ENCODE results near the gene OR8G1.
A peak's percentile ranks its signal among the peaks of the same experiment; 100 is the strongest.

Gene OR8G1

GRCh38 chr11:124277804-124278203 lies 36.9 kb downstream of the OR8G1 start:
- DNase-seq (ENCODE audit: low read depth in 2 of 2): no peak
- H3K4me3 ChIP-seq (replicated peaks in 1 of 2; ENCODE audit: low read depth in 2 of 2, low read length in 2 of 2): no peak overlapping the region
- peak; percentile 7 for TF ChIP-seq CTCF (IDR thresholded peaks at IDR 0.05; ENCODE audit: low read depth, low read length)

DNA sequence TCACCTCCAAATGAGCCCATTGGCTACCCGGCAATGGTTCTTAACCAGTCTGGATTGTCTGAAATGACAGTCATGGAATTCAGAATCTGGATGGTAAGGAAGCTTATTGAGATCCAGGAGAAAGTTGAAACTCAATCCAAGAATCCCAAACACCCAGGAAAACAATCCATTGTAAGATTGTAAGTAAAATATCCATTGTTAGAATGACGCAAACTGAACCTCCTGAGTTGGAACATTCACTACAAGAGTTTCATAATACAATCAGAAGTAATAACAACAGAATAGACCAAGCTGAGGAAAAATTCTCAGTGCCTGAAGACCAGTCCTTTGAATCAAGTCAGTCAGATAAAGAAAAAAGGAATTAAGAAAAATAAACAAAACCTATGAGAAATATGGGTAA lies 37.4 kb downstream of the OR8G1 start:
- no peak for TF ChIP-seq CTCF (IDR thresholded peaks at IDR 0.05; ENCODE audit: low read depth, low read length)
- no peak overlapping the region for H3K4me3 ChIP-seq (replicated peaks in 1 of 2; ENCODE audit: low read depth in 2 of 2, low read length in 2 of 2)
- DNase-seq (ENCODE audit: low read depth in 2 of 2): peak; percentile 15 to 85

GRCh38 chr11:124285610-124286344 lies 44.9 kb downstream of the OR8G1 start:
- no peak for TF ChIP-seq CTCF (IDR thresholded peaks at IDR 0.05; ENCODE audit: low read depth, low read length)

DNA sequence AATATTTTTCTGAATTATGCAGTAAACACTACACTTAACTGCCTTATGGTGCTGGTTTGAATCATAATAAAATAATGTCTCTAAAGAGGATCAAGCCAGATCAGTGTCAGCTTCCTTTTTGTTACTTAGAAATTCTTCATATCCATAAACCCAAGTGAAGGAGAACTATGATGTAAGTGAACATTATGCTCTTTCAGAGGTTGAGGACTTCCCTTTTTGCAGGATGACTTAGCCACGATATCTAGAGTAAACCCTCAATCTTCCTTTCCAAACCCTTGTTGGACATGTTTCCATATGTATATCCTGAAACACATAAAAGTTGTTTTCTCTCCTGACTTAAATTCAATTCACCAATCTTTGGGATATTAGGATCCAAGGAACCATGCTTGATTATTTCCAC lies 53.8 kb downstream of the OR8G1 start:
- no peak overlapping the region for H3K4me3 ChIP-seq (replicated peaks in 1 of 2; ENCODE audit: low read depth in 2 of 2, low read length in 2 of 2)
- no peak for DNase-seq (ENCODE audit: low read depth in 2 of 2)
- no peak for TF ChIP-seq CTCF (IDR thresholded peaks at IDR 0.05; ENCODE audit: low read depth, low read length)

More at GRCh38 chr11:124285610-124286344, 44.9 kb downstream of the OR8G1 start:
- H3K4me3 ChIP-seq (replicated peaks in 1 of 2; ENCODE audit: low read depth in 2 of 2, low read length in 2 of 2): no peak overlapping the region
- peak; percentile 75 to 98 for DNase-seq (ENCODE audit: low read depth in 2 of 2)

GRCh38 chr11:124296016-124296415 lies 55.1 kb downstream of the OR8G1 start:
- no peak overlapping the region for H3K4me3 ChIP-seq (replicated peaks in 1 of 2; ENCODE audit: low read depth in 2 of 2, low read length in 2 of 2)
- no peak for TF ChIP-seq CTCF (IDR thresholded peaks at IDR 0.05; ENCODE audit: low read depth, low read length)
- DNase-seq (ENCODE audit: low read depth in 2 of 2): no peak

GRCh38 chr11:124297921-124298320 lies 57.0 kb downstream of the OR8G1 start:
- peak; percentile 6 to 85 for DNase-seq (ENCODE audit: low read depth in 2 of 2)

More at GRCh38 chr11:124297921-124298320, 57.0 kb downstream of the OR8G1 start:
- TF ChIP-seq CTCF (IDR thresholded peaks at IDR 0.05; ENCODE audit: low read depth, low read length): no peak
- no peak overlapping the region for H3K4me3 ChIP-seq (replicated peaks in 1 of 2; ENCODE audit: low read depth in 2 of 2, low read length in 2 of 2)

Measured in cardiac fibroblast (primary cell).